NB4 (cell line): ENCODE data around the gene RBM39.

Experiments used
- DNase-seq: peaks from one replicate; pipeline ENCODE4 v3.0.0; 2010; ENCODE audit warnings: low read depth
- H3K4me3 ChIP-seq: one replicate; pipeline ENCODE4 v1.5.1; 2011; ENCODE audit warnings: mild to moderate bottlenecking, low read depth, low read length, moderate library complexity
- MYC ChIP-seq: IDR thresholded peaks from 2 replicates; pipeline ENCODE4 v1.6.1; 2011; ENCODE audit warnings: low read depth, low read length
- POLR2A ChIP-seq: IDR thresholded peaks from 2 replicates; pipeline ENCODE4 v1.6.1; 2011; ENCODE audit warnings: mild to moderate bottlenecking; ENCODE audit not compliant: insufficient read length; ENCODE audit errors: extremely low read depth
- TF ChIP-seq, protein P1 (sequence below): IDR thresholded peaks from one replicate; pipeline ENCODE4 v1.5.1; 2012; ENCODE audit warnings: low read depth, low read length
- TF ChIP-seq, protein P2 (sequence below): IDR thresholded peaks from 2 replicates; pipeline ENCODE4 v1.6.1; 2011; ENCODE audit warnings: low read depth, low read length

RBM39 gene

DNA sequence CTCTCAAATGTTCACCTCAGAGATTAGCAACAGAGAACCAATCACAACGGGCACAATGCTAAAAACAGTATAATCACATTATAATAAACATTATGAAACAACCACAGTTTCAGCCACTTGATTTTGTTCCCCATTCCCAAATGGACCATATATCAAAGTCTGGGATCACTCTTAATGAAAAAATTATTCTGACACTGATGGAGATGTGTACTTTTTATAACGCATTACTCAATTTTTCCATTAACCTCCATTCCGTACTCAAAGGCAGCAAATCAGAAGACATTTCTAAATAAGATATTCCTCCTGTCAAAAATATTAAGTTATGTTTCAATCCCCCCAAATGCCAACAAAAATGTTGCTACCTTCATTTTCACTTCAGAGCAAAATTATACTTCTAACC lies 80.2 kb downstream of the RBM39 start:
- DNase-seq, result no peak
- peak overlapping the region; percentile 99 for H3K4me3 ChIP-seq
- TF ChIP-seq, protein P1, sequence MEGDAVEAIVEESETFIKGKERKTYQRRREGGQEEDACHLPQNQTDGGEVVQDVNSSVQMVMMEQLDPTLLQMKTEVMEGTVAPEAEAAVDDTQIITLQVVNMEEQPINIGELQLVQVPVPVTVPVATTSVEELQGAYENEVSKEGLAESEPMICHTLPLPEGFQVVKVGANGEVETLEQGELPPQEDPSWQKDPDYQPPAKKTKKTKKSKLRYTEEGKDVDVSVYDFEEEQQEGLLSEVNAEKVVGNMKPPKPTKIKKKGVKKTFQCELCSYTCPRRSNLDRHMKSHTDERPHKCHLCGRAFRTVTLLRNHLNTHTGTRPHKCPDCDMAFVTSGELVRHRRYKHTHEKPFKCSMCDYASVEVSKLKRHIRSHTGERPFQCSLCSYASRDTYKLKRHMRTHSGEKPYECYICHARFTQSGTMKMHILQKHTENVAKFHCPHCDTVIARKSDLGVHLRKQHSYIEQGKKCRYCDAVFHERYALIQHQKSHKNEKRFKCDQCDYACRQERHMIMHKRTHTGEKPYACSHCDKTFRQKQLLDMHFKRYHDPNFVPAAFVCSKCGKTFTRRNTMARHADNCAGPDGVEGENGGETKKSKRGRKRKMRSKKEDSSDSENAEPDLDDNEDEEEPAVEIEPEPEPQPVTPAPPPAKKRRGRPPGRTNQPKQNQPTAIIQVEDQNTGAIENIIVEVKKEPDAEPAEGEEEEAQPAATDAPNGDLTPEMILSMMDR, result no peak
- TF ChIP-seq POLR2A (no peak), MYC (no peak)
- TF ChIP-seq, protein P2, sequence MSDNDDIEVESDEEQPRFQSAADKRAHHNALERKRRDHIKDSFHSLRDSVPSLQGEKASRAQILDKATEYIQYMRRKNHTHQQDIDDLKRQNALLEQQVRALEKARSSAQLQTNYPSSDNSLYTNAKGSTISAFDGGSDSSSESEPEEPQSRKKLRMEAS, result no peak

DNA sequence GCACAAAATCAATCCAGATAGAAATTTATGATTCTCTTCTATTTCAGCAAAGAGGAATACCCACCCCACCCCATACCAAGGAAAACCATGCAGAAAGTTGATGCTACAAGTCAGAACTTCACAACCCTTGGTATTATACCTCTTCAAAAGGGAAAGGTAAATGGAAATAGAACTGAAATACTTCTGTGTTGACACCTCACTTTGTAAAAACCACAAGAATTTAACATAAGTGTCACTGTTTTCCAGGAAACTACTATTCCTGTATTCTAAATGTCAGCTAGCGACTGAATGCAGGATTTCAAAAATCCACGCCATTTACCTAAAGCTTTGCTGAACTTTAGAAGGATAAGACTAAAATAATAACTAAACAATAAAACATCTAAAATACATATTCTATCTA lies 81.0 kb downstream of the RBM39 start:
- DNase-seq, result no peak
- H3K4me3 ChIP-seq, result peak overlapping the region; percentile 99
- TF ChIP-seq, protein P2, result no peak
- TF ChIP-seq, protein P1, result no peak
- TF ChIP-seq POLR2A, result no peak
- no peak for TF ChIP-seq MYC

DNA sequence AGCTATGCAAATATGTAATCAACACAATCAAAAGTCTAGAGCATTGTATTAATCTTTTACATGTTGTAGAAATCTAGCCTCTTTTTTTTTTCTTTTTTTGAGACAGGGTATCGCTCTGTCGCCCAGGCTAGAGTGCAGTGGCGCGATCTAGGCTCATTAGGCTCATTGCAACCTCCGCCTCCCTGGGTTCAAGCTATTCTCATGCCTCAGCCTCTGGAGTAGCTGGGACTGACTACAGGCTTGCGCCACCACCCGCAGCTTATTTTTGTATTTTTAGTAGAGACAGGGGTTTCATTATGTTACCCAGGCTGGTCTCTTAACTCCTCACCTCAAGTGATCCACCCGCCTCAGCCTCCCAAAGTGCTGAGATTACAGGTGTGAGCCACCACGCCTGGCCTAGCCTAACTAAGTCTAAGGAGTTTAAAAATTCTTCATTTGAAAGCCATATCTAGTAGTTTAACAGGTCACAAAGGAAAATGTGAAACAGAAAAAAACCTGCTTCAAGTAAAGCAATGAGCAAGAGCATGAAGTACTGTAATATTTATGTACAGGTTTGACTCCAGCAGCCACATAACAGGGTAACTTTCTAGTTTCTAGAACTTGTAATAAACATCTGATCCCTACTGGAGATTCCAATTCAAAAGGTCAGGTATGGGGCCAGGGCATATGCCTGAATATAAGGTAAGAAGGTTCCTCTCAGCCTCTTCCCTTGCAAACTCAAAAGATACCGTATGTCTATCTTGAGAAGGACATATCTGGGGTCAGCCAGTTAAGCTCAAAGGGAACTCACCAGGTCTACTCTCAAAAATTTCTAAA lies 81.7 kb downstream of the RBM39 start:
- H3K4me3 ChIP-seq, result peak overlapping the region; percentile 99
- TF ChIP-seq, protein P2, result no peak
- TF ChIP-seq POLR2A, result no peak
- no peak for TF ChIP-seq MYC
- TF ChIP-seq, protein P1, result no peak
- peak; percentile 31 for DNase-seq

DNA sequence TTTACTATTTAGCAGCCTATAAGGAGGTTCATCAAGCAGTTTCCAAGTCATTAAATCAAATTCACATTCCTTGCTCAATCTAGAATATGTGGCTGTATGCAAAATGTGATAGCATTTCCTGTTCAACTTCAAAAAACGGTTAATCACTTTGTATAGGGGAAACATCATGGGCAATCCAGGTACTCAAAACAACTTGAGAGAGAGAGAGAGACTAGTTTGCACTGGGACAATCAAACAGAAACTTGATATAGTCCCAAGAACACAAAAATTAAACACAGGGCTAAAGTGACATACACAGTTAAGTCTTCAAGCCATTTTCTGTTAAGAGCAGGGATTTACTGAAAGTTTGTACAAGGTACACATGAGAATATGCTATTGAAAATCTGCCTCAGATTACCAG lies 84.8 kb downstream of the RBM39 start:
- peak overlapping the region; percentile 13 for H3K4me3 ChIP-seq
- DNase-seq, result no peak
- TF ChIP-seq, protein P1, result no peak
- TF ChIP-seq MYC, result no peak
- TF ChIP-seq, protein P2, result no peak
- TF ChIP-seq POLR2A, result no peak

DNA sequence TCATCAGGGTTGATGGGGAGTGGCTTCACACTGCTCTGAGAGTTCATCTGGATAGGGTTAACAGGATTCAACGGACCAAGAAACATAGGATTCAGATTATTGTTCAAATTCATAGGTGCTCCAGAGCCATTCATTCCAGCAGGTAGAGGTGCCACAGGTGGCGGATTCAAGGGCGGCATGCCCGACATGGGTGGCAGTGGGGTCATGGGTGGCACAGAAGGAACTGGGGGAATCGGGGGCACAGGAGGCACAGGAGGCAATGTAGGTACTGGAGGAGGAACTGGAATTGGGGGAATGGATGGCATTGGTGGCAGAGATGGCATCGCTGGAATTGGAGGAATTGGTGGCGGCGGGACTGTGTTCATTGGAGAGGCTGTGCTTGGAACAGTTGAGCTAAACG lies 87.6 kb downstream of the RBM39 start:
- TF ChIP-seq POLR2A, result no peak
- TF ChIP-seq, protein P1, result no peak
- TF ChIP-seq, protein P2, result no peak
- no peak for TF ChIP-seq MYC
- no peak overlapping the region for H3K4me3 ChIP-seq
- no peak for DNase-seq

DNA sequence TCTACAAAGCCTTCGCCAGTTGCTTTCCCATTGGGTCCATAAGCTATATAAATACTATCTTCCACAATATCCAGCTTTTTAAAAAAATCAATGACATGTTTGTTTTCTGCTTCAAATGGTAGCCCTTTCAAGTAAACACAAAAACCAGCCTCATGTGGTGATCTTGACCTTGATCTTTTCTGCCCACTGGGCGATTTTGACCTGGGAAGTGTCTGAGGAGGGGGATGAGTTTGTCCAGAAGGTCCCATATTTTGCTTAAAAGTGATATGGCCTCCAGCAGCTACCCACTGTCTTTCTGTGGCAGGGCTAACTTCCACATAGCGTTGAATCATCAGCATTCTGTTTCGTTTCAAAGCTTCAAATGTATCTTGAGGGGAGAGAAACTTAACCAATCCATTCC lies 88.2 kb downstream of the RBM39 start:
- no peak overlapping the region for H3K4me3 ChIP-seq
- TF ChIP-seq POLR2A, result no peak
- TF ChIP-seq, protein P2, result no peak
- TF ChIP-seq, protein P1, result no peak
- TF ChIP-seq MYC, result no peak
- no peak for DNase-seq
